ENCODE results near the gene RNF186.

GRCh38 chr1:19770436-19771190 lies 44.5 kb downstream of the RNF186 start:
- no peak for TF ChIP-seq CTCF (conservative IDR thresholded peaks at IDR 0.05; ENCODE audit: low read depth, low read length)
- TF ChIP-seq EZH2 (IDR thresholded peaks at IDR 0.05; ENCODE audit: low read length, unreplicated experiment): no peak

All from PC-3 (cell line).